ENCODE data around the gene CDK13. TPM values are rescaled to one million over a fixed set of nuclear protein-coding genes. Genes with fewer than 3 reads are reported as not detected.
A peak's percentile ranks its signal among the peaks of the same experiment; 100 is the strongest.
"Not testable (repeated sequence)": the region's sequence is repeated elsewhere in the genome, so short reads cannot be mapped to it uniquely, and the experiment has no call there.

The CDK13 gene
- total RNA-seq, 2 donors from 2014 or later = 116 to 136 TPM

DNA sequence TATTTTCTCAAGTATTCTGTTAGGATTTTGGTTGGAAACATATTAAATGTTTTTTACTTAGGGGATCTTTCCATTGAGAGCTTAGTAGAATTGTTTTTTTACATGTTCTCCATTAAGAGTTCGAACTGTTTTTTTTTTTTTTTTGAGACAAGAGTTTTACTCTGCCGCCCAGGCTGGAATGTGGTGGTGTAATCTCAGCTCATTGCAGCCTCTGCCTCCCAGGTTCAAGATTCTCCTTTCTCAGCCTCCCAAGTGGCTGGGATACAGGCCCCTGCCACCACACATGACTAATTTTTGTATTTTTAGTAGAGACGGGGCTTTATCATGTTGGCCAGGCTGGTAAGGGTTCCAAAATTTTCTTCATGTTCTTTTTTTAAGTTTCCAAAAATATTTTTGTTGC, 151.1 kb downstream of the CDK13 start:
- ATAC-seq (no peak), DNase-seq (no peak)
- Mint-ChIP-seq H3K36me3 (ENCODE audit: low read depth) (no peaks in the 10 kb centered on the region), H3K27me3 (no peaks in the 10 kb centered on the region), H3K4me3 (no peak overlapping the region), H3K4me1 (peaks cover 3% of the 10 kb centered on the region), H3K27ac (no peak overlapping the region)
- H3K9me3 ChIP-seq (ENCODE audit: control insufficient read depth, low read length, poor library complexity, severe bottlenecking) = no peaks in the 10 kb centered on the region

DNA sequence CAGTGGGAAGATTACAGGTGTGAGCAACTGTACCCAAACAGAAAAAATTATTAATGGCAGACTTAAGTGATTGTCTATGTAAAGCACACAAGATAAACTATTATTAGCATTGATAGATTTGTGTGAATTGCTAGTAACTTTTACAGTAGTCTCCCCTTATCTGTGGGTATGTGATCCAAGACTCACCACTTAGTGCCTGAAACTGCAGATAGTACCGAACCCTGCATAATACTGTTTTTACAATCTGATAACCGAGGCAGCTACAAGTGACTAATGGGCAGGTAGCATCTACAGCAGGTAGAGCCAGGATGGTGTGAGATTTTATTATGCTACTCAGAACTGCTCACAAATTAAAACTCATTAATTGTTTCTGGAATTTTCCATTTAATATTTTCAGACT, 152.8 kb downstream of the CDK13 start:
- ATAC-seq = no peak
- H3K9me3 ChIP-seq (ENCODE audit: control insufficient read depth, low read length, poor library complexity, severe bottlenecking) = no peaks in the 10 kb centered on the region
- Mint-ChIP-seq H3K4me1 (peaks cover 3% of the 10 kb centered on the region), H3K4me3 (no peak overlapping the region), H3K27me3 (no peaks in the 10 kb centered on the region), H3K36me3 (ENCODE audit: low read depth) (no peaks in the 10 kb centered on the region), H3K27ac (no peak overlapping the region)
- no peak for DNase-seq

DNA sequence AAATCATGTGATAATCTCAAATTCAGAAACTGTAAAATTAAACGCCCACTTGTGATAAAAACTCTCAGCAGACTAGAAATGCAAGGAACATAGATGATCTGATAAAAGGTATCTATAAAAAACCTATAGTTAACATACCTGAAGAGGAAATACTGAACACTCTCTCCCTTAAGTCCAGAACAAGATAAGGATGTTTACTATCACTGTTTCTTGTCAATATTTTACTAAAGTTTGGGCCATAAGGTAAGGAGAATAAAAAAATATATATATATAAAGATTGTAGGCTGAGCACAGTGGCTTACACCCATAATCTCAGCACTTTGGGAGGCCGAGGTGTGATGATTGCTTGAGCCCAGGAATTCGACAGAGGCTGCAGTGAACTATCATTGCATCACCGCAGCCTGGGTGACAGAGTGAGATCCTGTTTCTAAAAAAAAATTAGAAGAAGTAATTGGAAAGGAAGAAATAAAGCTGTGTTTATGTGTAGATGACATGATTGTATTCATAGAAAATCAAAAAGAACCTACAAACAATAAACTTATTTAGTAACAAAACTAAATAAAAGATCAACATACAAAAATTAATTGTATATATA, 155.9 kb downstream of the CDK13 start:
- H3K4me3 Mint-ChIP-seq = no peak overlapping the region
- no peaks in the 10 kb centered on the region for H3K36me3 Mint-ChIP-seq (ENCODE audit: low read depth)
- H3K27me3 Mint-ChIP-seq = no peaks in the 10 kb centered on the region
- ATAC-seq (no peak), DNase-seq (no peak)
- no peak overlapping the region for H3K27ac Mint-ChIP-seq
- peaks cover 4% of the 10 kb centered on the region for H3K4me1 Mint-ChIP-seq
- no peaks in the 10 kb centered on the region for H3K9me3 ChIP-seq (ENCODE audit: control insufficient read depth, low read length, poor library complexity, severe bottlenecking)

DNA sequence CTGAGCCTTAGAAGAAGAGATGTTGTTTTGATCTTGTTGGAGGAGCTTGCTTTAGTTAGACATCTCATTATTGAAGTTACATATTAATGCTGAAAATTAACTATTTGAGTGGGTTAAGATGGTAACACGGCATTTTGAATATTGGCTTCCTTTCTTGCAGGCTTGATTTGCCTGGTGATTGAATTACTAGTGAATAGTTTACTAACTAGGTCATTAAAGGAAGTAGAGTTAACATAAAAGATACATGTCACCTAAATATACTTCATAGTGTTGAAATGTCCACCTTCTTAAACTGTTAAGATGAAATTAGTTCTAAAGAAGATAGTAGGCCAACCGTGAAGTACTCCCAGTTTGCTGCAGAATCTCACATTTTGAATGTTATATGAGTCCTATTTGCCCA, 165.9 kb downstream of the CDK13 start:
- ATAC-seq (no peak), DNase-seq (no peak)
- Mint-ChIP-seq H3K4me1 (no peaks in the 10 kb centered on the region), H3K27ac (no peak overlapping the region), H3K4me3 (no peak overlapping the region), H3K27me3 (no peaks in the 10 kb centered on the region), H3K36me3 (ENCODE audit: low read depth) (no peaks in the 10 kb centered on the region)
- H3K9me3 ChIP-seq (ENCODE audit: control insufficient read depth, low read length, poor library complexity, severe bottlenecking) = no peaks in the 10 kb centered on the region

DNA sequence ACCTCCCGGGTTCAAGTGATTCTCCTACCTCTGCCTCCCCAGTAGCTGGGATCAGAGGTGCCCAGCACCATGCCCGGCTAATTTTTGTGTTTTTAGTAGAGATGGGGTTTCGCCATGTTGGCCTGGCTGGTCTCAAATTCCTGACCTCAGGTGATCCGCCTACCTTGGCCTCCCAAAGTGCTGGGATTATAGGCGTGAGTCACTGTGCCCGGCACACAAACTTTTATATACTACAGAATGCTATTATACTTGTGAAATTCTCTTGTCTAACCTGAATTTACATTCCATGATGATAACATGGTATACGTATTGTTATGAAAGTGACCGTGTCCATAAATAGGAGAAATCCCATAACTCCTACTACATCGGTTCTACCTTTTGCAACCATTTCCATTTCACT, 167.1 kb downstream of the CDK13 start:
- H3K36me3 Mint-ChIP-seq (ENCODE audit: low read depth); H3K4me3 Mint-ChIP-seq; H3K9me3 ChIP-seq (ENCODE audit: control insufficient read depth, low read length, poor library complexity, severe bottlenecking); H3K4me1 Mint-ChIP-seq; H3K27me3 Mint-ChIP-seq; H3K27ac Mint-ChIP-seq; DNase-seq; ATAC-seq: not testable (repeated sequence)

DNA sequence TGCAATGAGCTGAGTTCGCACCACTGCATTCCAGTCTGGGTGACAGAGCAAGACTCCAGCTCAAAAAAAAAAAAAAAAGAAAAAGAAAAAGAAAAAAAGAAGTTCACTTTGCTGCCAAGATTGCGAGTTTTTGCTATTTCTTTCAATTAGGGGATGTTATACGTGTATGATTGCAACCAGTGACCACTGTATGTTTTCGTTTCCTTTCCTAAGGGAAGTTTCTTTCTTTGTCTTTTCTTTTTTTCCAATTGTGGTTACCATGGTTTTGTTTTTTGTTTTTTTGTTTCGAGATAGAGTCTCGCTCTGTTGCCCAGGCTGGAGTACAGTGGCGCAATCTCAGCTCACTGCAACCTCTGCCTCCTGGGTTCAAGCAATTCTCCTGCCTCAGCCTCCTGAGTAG, 168.1 kb downstream of the CDK13 start:
- not testable (repeated sequence) for DNase-seq; H3K4me3 Mint-ChIP-seq; ATAC-seq; H3K4me1 Mint-ChIP-seq; H3K27me3 Mint-ChIP-seq; H3K9me3 ChIP-seq (ENCODE audit: control insufficient read depth, low read length, poor library complexity, severe bottlenecking); H3K36me3 Mint-ChIP-seq (ENCODE audit: low read depth); H3K27ac Mint-ChIP-seq

DNA sequence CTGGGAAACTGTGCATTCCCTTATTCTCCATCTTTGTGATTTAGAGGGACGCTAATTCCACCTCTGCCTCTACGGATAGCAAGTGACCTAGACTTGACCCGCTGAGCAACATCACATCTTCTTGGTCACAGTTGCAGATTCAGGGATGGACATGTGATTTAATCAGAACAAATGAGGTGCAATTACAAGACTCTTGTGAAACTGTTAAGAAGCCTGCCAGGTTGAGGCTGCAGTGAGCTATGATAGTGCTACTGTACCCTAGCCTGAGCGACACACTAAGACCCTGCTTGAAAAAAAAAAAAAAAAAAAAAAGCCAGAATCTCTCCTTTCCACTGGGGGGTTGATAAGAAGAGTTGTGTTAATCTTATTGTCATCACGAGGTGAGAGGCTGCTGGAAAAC, 170.0 kb downstream of the CDK13 start:
- no peaks in the 10 kb centered on the region for H3K9me3 ChIP-seq (ENCODE audit: control insufficient read depth, low read length, poor library complexity, severe bottlenecking)
- peaks cover 3% of the 10 kb centered on the region for H3K4me1 Mint-ChIP-seq
- DNase-seq (no peak), ATAC-seq (no peak)
- no peaks in the 10 kb centered on the region for H3K27me3 Mint-ChIP-seq
- H3K4me3 Mint-ChIP-seq = no peak overlapping the region
- no peaks in the 10 kb centered on the region for H3K36me3 Mint-ChIP-seq (ENCODE audit: low read depth)
- no peak overlapping the region for H3K27ac Mint-ChIP-seq

DNA sequence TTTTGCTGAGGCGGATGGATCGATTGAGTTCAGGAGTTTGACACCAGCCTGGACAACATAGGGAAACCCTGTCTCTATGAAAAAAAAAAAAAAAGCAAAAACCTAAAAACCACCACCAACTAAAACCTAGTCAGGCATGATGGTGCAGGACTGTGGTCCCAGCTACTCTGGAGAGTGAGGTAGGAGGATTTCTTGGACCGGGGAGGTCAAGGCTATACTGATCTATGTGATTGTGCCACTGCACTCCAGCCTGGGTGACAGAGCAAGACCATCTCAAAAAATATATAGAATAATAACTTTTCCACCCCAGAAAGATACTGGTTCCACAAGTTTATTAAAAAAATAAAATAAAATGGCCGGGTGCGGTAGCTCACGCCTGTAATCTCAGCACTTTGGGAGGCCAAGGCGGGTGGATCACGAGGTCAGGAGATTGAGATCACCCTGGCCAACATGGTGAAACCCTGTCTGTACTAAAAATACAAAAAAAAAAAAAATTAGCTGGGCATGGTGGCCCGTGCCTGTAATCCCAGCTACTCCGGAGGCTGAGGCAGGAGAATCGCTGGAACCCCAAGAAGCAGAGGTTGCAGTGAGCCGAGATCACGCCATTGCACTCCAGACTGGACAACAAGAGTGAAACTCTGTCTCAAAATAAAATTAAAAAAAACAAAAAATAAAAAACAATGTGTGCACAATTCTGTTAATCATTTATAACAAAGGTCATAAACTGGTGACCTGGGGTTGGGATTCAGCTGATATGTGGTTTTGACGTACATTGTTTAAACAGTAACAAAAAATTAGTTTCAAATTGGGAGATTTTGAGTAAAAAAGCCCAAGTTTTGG, 172.3 kb downstream of the CDK13 start:
- not testable (repeated sequence) for H3K4me3 Mint-ChIP-seq; DNase-seq; ATAC-seq; H3K27me3 Mint-ChIP-seq; H3K36me3 Mint-ChIP-seq (ENCODE audit: low read depth); H3K4me1 Mint-ChIP-seq; H3K9me3 ChIP-seq (ENCODE audit: control insufficient read depth, low read length, poor library complexity, severe bottlenecking); H3K27ac Mint-ChIP-seq

DNA sequence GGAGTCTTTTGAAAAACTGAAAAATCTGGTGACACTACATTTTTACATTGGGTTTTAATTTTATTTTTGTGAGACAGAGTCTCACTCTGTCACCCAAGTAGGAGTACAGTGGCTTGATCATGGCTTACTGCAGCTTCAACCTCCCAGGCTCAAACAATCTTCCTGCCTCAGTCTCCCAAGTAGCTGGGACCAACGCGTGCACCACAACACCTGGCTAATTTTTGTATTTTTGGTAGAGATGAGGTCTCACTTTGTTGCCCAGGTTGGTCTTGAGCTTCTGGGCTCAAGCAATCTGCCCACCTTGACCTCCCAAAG, 172.8 kb downstream of the CDK13 start:
- H3K4me1 Mint-ChIP-seq = peaks cover 3% of the 10 kb centered on the region
- no peak overlapping the region for H3K4me3 Mint-ChIP-seq
- no peaks in the 10 kb centered on the region for H3K27me3 Mint-ChIP-seq
- H3K36me3 Mint-ChIP-seq (ENCODE audit: low read depth) = no peaks in the 10 kb centered on the region
- DNase-seq (no peak), ATAC-seq (no peak)
- H3K27ac Mint-ChIP-seq = no peak overlapping the region
- H3K9me3 ChIP-seq (ENCODE audit: control insufficient read depth, low read length, poor library complexity, severe bottlenecking) = no peaks in the 10 kb centered on the region

DNA sequence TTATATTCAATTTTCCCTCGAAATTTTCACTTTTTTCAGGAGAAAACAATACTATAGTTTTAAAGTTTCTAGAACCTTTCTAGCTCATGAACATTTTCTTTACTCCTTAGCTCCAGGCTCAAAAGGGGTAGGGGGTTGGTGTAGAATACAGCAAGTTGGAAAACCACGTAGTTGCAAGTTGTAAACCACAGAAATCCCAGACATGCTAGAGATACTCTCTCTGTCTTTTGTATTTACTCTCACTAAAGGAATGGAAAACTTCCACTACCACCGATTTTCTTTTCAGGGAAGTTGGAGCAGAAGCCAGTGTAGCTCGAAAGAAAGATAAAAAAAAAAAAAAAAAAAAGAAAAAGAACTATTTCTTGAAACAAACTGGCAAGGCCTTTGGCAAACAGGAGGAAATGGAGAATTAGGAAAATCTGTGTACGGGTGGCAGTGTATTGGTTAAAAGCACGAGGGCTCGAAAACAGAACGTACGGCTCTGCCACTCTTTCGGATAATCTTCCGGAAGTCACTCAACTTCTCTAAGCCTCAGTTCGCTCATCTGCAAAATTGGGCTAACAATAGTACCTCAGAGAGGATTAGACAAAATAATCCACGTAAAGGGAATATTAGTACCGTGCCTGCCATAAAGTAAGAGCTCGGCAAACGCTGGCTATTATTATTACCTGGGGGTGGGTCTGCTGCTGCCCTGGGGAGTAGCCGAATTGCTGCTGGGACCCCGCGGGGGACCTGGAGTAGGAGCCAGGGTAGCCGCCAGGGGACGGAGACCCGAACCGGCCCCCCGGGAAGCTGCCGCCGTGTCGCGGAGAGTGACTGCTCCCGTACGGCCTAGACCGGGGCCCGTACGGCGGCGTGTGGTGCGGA, 183.7 kb downstream of the CDK13 start:
- H3K27me3 Mint-ChIP-seq = peaks cover 7% of the 10 kb centered on the region
- peak overlapping the region; percentile 79 for H3K27ac Mint-ChIP-seq
- no peak for DNase-seq
- H3K4me3 Mint-ChIP-seq = peak overlapping the region; percentile 91
- peak; percentile 68 for ATAC-seq
- H3K9me3 ChIP-seq (ENCODE audit: control insufficient read depth, low read length, poor library complexity, severe bottlenecking) = no peaks in the 10 kb centered on the region
- peaks cover 15% of the 10 kb centered on the region for H3K4me1 Mint-ChIP-seq
- no peaks in the 10 kb centered on the region for H3K36me3 Mint-ChIP-seq (ENCODE audit: low read depth)

DNA sequence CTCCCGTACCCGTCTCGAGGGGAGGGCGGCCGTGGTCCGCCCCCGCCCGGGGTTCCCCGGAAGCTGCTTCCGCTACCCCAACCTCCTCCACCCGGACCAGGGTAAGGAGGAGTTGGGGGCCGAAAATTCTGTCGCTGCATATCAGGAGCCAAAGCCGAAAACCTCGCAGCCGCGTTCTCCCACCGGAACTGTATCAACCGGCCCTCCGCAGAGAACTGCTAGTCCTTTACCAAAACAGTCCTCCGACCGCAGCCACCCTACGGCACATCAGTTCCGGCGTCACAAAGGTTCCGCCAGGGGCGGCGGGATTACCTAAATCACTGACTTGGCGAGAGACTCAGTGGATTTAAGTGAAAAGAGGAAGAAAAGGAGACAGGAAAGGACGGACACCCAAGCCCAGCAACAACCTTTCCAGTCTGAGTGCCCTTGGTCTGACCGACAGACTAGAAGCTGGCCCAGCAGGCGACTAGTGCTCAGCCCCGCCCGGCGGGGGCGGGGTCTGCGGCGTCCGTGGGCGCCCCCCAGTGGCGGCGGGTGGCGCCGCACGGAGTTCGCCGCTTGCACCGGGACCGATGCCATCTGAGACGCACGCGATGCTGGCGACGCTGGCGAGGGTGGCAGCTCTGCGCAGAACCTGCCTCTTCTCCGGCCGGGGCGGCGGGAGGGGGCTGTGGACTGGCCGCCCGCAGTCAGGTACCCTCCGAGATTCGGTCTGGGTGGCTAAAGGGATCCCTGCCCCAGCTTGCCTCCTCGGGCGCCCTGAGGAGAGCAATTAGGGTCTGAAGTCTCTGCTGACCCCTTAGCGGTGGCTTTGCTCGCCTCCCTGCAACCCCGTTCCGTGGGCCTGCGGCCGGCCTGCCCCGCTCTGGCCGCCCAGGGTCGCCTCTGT, 184.6 kb downstream of the CDK13 start, which contains the start of the genes MPLKIP and SUGCT:
TSS of gene MPLKIP (minus strand) at position 195 of the 889 bp plus-strand sequence. CDS start at position 140, 55 bp downstream.
TSS of gene SUGCT (plus strand) at position 578 of the 889 bp plus-strand sequence.
- Mint-ChIP-seq H3K27me3 (peaks cover 7% of the 10 kb centered on the region), H3K27ac (peak within 1 kb of the TSS; percentile 79), H3K4me1 (peaks cover 13% of the 10 kb centered on the region), H3K4me3 (peak within 1 kb of the TSS; percentile 91), H3K36me3 (ENCODE audit: low read depth) (no peaks in the 10 kb centered on the region)
- DNase-seq (peak; percentile 78 to 83 (median 81)), ATAC-seq (peak; percentile 92)
- H3K9me3 ChIP-seq (ENCODE audit: control insufficient read depth, low read length, poor library complexity, severe bottlenecking) = no peaks in the 10 kb centered on the region

DNA sequence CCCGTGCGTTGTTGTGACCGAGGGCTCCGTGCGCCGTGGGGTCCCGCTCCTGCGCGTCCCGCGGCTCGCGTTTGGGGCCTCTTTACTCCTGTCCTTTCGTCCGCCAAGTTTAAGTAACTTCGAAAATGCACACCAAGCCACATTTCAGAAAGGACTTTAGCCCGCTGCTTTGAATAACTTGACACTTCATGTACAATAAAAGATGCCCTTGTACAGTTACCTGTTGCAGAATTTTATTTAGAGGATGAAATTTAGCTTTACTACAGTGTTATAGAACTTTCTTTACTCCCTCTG, 185.2 kb downstream of the CDK13 start:
- Mint-ChIP-seq H3K4me1 (peaks cover 13% of the 10 kb centered on the region), H3K27ac (no peak overlapping the region), H3K4me3 (peak overlapping the region; percentile 91), H3K27me3 (peaks cover 7% of the 10 kb centered on the region), H3K36me3 (ENCODE audit: low read depth) (no peaks in the 10 kb centered on the region)
- no peak for ATAC-seq
- peak in 1 of 3 donors; percentile 7 for DNase-seq
- no peaks in the 10 kb centered on the region for H3K9me3 ChIP-seq (ENCODE audit: control insufficient read depth, low read length, poor library complexity, severe bottlenecking)

DNA sequence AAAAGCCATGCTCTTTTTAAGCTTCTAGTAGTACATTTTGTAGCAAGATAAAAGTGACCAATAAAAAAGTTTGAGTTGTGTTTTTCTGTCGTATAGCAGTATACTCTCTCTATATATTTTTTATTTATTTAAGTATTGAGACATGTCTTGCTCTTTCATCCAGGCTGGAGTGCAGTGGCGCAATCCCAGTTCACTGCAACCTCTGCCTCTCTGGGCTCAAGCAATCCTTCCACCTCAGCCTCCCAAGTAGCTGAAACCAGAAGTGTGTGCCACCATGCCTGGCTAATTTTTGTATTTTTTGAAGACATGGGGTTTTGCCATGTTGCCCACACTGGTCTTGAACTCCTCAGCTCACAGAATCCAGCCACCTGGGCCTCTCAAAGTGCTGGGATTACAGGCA, 187.5 kb downstream of the CDK13 start:
- Mint-ChIP-seq H3K4me1 (peaks cover 6% of the 10 kb centered on the region), H3K27ac (no peak overlapping the region), H3K4me3 (no peak overlapping the region), H3K27me3 (peaks cover 16% of the 10 kb centered on the region), H3K36me3 (ENCODE audit: low read depth) (no peaks in the 10 kb centered on the region)
- ATAC-seq (no peak), DNase-seq (no peak)
- no peaks in the 10 kb centered on the region for H3K9me3 ChIP-seq (ENCODE audit: control insufficient read depth, low read length, poor library complexity, severe bottlenecking)
